Measurements from ENCODE around the gene KLRC3.

GRCh38 chr12:10469701-10470100 is 49.3 kb upstream of the KLRC3 start:
- TF ChIP-seq CTCF (conservative IDR thresholded peaks at IDR 0.05; ENCODE audit: low read length) (no peak), EZH2phosphoT487 (IDR thresholded peaks at IDR 0.05; ENCODE audit: borderline replicate concordance, low read depth, low read length) (no peak)
